Sigmoid colon (tissue), 4 donors: ENCODE data around the gene METTL8.

ENCODE experiments used
- EP300 ChIP-seq, 4 donors: sonication (generic); formaldehyde crosslinking; IDR thresholded peaks; one replicate each; pipeline ENCODE4 v1.6.1; 2017; ENCODE audit warnings: antibody characterized with exemption in 4 of 4
- POLR2A ChIP-seq, 2 donors: fragments of 450-650 bp; IDR thresholded peaks; one replicate each; pipeline ENCODE4 v1.6.1; 2016; ENCODE audit warnings: antibody characterized with exemption in 2 of 2, mild to moderate bottlenecking in 2 of 2, moderate library complexity in 2 of 2
- POLR2AphosphoS5 ChIP-seq, 4 donors: sonication (generic); formaldehyde crosslinking; IDR thresholded peaks; one replicate each; pipeline ENCODE4 v1.6.1; 2017; ENCODE audit warnings: antibody characterized with exemption in 4 of 4
- TF ChIP-seq, protein P1 (sequence below), 4 experiments: fragments of 450-650 bp in 3 of 4; fragments of 200-600 bp in 1 of 4; IDR thresholded peaks; one replicate each; pipeline ENCODE4 v1.5.1; 2016 to 2019; ENCODE audit warnings: antibody characterized with exemption in 4 of 4, mild to moderate bottlenecking in 3 of 4, moderate library complexity in 2 of 4

DNA sequence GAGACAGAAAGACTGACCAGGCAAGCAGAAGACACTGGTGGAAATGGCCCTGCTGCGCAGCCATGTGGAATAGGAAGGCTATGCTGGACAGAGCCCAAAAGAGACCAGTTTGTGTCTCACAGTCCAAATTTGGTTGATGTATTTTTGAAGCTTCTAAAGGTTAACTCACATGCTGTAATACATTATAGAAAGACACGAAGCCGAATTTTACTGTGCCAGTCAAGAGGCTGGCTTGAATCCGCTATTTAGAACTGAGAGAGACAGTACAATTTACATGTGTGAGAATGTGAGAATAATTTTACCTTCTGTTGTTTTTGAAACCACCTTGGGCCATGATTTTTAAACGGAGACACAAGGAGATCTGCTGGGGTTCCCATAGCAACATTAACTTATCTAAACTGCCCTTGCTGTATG, 113.6 kb downstream of the METTL8 start:
- TF ChIP-seq, protein P1, sequence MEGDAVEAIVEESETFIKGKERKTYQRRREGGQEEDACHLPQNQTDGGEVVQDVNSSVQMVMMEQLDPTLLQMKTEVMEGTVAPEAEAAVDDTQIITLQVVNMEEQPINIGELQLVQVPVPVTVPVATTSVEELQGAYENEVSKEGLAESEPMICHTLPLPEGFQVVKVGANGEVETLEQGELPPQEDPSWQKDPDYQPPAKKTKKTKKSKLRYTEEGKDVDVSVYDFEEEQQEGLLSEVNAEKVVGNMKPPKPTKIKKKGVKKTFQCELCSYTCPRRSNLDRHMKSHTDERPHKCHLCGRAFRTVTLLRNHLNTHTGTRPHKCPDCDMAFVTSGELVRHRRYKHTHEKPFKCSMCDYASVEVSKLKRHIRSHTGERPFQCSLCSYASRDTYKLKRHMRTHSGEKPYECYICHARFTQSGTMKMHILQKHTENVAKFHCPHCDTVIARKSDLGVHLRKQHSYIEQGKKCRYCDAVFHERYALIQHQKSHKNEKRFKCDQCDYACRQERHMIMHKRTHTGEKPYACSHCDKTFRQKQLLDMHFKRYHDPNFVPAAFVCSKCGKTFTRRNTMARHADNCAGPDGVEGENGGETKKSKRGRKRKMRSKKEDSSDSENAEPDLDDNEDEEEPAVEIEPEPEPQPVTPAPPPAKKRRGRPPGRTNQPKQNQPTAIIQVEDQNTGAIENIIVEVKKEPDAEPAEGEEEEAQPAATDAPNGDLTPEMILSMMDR (IDR thresholded peaks at IDR 0.05), result no peak
- no peak for TF ChIP-seq POLR2A (IDR thresholded peaks at IDR 0.05)
- no peak for TF ChIP-seq EP300 (IDR thresholded peaks at IDR 0.05)
- no peak for TF ChIP-seq POLR2AphosphoS5 (IDR thresholded peaks at IDR 0.05)
